GM19099 (cell line): ENCODE results near the gene PRR23E.

ENCODE experiments used
- POLR2A ChIP-seq: IDR thresholded peaks from 3 replicates; pipeline ENCODE4 v1.6.1; 2011; ENCODE audit warnings: low read depth; ENCODE audit not compliant: insufficient read length; ENCODE audit errors: extremely low read depth

PRR23E gene

DNA sequence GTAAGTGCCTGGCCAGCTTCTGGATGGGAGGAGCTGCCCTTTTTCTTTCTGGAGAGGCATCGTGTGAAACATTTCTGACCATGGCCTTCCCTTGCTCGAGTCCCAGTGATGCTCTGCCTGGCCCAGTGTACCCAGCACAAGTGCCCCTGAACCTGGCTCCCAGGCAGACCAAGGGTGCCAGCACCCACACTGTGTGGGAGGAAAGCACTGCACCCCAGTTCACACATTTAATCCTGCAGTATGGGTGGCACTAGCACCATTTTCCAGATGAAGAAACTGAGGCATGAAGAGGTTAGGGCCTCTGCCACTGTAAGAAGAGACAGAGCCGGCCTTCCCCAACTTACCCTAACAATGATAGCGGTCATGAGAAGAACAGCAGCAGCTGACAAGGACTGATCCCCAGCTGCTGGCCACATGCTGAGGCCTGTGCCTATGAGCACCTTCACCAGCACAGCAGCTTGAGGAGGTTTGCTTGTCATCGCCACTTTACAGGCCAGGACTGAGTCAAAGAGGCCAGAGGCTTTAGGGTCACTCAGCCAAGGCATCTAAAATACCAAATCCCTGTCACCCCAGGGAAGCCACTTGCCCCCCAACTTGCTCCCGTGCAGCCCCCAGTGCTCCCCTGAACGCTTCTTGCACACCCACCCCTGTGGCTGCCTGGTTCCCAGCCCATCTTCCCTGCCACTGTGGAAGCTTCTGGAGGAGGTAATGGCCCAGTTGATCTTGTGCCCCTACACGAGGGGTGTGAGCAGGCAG, 15.0 kb downstream of the PRR23E start:
- no peak for TF ChIP-seq POLR2A

DNA sequence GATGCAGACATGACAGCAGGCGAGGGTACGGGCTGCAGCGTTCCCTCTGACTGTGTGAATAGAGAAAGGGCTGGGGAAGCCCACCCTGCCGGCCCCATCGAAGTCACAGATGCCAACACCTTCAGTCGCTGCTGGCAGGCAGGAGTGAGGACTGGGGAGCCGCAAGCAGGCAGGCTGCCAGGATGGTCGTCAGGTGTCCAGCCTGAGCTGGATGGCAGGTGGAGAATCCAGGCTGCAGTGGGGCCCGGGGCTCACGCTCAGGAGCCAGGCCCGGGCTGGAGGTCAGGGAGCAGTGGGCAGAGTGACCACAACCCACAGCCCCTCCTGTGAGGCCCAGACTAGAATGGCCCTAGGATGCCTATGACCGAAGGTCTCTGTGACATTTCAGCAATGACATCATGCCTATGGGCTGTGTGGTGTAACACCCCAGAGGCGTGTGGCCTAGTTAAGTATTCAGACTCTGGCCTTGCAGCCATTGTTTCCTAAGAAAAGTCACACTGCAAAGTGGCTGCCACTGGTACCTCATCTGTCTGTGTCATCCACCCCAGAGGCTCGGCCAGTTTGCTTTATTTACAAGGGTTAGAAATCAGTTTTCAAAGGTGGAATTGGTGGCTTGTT, 15.7 kb downstream of the PRR23E start:
- TF ChIP-seq POLR2A: no peak

DNA sequence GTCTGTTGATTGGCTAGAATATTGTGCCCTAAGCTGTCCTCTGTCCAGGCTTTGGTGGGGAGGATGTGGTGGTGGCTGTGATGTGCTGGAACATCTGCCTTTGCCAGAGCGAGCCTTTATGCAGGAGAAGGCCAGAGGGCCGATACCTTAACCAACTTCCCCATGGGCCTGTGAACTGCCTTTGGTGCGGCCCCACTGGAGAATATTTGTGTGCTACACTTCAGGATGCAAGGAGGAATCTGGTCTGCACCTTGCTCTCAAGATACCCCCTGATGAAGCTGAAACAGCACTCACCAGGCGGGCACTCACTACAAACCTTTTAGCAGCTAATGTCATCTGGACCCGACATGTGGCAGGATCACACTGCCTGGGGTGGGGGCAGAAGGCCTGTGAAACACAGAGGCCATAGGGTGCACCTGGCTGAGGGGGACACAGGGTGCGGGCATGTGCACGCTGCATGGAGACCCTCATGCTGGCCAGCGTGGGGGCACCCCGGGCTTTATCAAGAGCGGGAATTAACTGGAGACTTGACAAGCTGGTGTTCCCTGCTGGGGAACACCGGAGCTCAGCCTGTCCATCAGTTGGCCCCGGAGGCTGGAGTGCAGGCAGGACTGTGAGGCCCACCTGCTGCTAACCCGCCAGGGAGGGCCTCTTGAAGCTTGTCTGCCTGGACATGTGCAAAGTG, 16.4 kb downstream of the PRR23E start:
- no peak for TF ChIP-seq POLR2A

DNA sequence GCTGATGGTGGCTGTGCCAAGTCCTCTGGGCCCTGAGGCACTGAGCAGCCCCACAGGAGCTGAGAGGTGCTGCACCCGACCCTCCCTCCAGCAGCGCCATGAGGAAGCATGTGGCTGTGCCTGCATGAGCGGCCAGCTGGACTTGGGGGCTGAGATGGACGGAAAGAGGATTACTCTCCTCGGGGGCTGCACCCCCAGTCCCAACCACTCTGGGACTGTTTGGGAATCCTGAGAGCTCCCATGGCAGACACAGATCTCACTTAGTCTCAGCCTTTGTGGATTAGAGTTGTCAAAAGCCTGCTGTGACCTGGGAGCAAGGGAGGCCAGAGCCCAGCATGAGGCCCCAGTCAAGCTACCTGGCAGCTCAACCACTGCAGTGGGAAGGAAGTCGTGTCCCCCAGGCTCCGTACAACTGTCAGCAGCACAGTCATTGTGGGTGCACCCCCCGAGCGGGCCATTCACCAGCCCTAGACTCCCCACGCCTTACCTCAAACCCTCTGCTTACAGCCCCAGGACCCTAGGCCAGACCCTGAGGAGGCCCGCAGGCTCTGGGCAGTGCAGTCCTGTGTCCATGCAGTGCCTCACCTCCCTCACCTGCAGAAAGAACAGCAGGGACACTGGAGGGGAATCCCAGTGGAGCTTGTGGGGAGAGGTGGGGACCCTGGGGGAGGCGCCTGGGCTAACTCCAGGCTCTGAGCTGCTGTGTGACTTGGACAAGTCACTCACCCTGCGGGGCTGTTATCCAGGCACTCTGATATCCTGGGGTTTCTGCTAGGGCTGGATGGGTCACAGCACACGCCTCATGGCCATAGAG, 17.1 kb downstream of the PRR23E start:
- no peak for TF ChIP-seq POLR2A

DNA sequence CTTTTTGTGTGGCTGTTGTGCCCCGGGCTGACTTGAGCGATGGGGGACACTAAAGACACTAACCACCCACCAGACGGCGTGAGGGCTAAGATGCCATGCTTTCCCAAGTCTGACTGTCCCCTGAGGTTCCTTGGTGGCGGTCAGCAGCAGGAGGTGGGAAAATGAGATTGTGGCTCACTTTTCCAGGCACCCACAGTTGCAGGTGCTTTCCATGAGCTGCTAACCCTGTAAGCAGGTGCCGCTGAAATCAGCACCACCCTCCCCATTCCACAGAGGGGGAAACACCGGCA, 17.7 kb downstream of the PRR23E start:
- no peak for TF ChIP-seq POLR2A

DNA sequence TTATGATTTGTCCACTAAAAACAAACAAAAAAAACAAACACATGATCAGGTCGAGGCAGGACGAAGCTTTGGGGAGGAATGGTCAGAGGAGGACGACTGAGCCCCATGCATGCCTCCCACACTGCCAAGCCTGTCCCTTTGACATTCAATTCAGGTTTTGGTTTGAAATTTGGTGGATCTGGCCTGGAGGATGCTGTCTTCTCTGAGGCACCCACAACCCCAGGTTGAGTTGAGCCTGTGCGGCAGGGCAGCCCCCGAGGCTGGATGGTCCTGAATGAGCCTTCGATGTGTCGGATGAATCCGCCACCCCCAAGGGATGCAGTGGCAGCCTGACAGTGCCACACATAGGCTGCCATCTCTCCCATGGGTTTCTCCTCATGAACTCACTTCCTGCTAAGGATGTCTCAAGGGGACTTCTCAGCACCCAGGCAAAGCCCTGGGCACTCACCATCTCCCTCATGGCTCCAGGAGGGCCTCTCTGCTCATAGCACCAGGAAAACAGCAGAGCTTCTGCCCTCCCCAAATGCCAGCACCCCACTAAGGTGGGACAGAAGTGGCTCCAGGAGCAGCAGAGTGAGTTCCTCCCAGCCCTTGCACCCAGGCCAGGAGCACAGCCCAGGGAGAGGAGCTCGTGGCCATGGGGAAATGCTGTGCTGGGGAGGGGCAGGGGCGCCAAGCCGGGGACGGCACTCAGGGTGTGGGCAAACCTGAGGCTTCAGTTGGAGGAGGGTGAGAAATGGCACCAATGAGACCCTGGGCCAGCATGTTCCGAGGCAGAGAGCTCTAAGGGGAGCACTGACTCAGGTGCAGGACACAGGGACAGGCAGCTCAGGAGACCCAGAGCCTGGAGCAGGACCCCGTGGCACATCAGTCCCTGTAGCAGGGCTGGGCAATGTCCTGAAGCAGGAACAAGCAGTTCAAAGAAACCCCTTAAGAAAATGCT, 18.5 kb downstream of the PRR23E start:
- no peak for TF ChIP-seq POLR2A

- TF ChIP-seq POLR2A: no peak
These were observed 19.3 kb downstream of the PRR23E start for GRCh38 chr3:127212231-127212630.

GRCh38 chr3:127212711-127213110, 19.8 kb downstream of the PRR23E start:
- TF ChIP-seq POLR2A: no peak

- no peak for TF ChIP-seq POLR2A
These were observed 20.5 kb downstream of the PRR23E start for GRCh38 chr3:127213381-127213918.

DNA sequence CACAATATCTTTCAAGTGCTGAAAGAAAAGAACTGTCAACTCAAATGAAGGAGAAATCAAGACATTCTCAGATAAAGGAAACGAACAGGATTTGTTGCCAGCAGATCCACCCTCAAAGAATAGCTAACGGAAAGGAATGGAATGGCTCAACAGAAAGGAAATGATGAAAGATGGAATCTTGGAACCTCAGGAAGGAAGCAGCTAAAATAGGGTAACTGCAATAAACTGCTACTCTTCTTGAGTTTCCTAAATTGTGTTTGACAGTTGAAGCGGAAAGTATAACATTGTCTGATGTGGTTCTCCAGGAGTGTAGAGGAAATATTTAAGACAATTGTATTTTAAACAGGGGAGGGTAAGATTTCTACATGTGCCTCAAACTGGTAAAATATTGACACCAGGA, 22.0 kb downstream of the PRR23E start:
- no peak for TF ChIP-seq POLR2A

- no peak for TF ChIP-seq POLR2A
These were observed 22.9 kb downstream of the PRR23E start for GRCh38 chr3:127215714-127216414.

DNA sequence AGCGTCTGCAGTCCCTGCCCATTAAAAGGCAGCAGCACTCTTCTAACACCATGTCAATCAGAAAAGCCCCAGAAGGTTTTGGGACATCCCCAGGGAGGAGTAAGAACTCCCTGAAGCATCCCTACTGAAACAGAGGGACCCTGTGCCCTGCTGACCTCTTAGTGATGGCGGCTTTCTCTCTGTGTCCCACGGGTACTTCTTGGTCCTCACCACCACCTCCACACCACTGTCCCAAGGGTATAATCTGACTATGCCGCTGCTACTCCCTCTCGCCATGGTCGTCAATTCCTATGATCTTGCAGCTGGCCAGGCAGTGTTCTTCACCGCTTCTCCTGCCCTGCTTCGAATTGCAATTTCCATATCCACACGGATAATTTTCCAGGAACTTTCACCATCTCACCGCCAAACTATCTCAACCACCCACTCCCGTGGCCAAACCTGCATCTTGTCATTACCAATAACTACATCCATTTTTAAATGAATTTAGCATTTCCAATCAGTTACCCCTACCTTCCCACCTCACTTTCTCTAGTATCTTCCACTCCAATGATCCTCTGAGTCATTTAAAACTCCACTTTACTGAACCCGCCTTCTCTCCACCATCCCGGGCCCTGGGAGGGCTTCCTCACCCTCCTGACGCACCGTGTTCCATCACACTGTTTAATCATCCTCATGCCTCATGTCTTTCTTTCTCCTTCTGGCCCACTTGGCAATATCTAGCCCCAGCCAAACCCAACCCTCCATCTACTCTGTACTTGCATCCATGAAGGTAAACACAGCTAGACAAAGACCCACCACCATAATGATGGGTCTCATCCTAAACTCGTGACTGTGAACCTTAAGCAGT, 23.7 kb downstream of the PRR23E start:
- no peak for TF ChIP-seq POLR2A

DNA sequence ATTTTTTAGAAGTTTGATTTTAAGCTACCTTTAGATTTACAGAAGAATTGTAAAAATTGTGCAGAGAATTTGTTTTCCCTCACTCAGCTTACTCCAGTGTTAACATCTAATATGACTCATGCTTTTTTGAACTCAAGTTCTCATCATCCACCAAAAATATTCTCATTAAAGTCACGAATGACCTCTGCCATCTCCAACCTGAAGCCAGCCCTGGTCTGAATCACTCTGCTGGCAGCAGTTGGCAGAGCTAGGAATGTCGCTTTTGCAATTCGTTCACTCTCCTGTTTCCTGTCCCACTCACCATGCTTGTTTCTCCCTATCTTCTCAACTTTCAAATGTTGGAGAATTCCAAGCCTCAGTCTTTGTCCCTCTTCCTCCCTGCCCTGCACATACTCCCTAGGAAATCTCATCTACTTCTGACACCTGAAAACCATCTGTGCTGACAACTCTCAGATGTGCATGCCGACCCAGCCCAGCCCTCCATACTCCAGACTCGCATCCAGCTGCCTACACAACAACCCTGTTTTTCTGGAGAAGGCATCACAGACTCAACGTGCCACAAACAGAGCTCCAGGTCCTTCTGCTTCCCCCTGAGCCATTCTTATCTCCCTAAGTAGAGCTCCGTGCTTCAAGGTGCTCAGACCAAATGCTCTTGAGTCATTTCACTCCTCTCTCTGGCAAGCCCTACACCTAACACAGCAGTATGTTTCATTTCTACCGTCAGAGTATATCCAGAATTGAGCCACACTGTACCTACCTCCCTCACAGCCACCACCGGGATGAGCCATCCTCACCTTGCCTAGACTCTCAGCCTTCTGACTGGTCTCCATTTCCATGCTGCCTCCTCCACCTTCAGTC, 24.9 kb downstream of the PRR23E start:
- no peak for TF ChIP-seq POLR2A
